HuH-7 (cell line): ENCODE measurements around the gene SEC24A.
A peak's percentile ranks its signal among the peaks of the same experiment; 100 is the strongest.
"Not testable (repeated sequence)": the region's sequence is repeated elsewhere in the genome, so short reads cannot be mapped to it uniquely, and the experiment has no call there.

ENCODE experiments used
- DNase-seq: peaks from one replicate; pipeline ENCODE4 v3.0.0; 2011; ENCODE audit warnings: low spot score

Gene SEC24A

GRCh38 chr5:134650660-134651059, 2.1 kb downstream of the SEC24A start:
- DNase-seq: not testable (repeated sequence)

DNA sequence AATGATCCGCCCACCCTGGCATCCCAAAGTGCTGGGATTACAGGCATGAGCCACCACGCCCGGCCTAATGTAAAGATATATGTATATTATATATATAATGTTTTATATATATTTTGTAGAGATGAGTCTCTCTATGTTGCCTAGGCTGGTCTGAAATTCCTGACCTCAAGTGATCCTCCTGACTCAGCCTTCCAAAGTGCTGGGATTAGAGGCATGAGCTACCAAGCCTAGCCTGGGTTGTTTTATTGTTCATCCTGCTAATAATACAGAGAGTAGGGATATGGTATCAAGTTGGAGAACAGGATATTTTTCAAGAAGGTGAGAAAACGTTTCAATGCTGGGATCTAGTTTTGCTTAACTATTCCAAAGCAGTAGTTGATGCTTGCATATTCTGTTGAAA, 2.9 kb downstream of the SEC24A start:
- DNase-seq: no peak

DNA sequence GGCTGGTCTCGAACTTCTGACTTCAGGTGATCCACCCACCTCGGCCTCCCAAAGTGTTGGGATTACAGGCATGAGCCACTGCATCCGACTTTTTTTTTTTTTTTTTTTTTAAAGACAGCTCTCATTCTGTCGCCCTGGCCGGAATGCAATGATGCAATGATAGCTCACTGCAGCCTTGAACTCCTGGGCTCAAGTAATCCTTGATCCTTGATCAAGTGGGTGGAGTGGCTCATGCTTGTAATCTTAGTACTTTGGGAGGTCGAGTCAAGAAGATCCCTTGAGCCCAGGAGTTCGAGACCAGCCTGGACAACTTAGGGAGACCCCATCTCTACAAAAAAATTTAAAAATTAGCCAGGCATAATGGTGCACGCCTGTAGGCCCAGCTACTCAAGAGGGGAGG, 8.1 kb downstream of the SEC24A start:
- no peak for DNase-seq

- no peak for DNase-seq
Measured at GRCh38 chr5:134659456-134659855, 10.9 kb downstream of the SEC24A start.

DNA sequence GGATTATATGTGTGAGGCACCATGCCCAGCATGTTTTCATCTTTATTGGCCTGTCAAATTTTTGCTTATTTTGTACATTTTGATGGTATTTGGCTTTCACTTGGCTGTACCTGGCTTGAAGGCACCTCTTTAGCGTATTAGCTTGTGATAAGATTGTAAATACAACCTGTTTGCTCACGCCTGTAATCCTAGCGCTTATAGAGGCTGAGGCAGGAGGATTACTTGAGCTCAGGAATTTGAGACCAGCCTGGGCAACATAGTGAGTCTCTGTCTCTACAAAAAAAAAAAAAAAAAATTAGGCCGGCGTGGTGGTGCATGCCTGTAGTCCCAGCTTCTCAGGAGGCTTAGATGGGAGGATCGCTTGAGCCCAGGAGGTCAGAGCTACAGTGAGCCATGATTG, 11.3 kb downstream of the SEC24A start:
- DNase-seq: no peak

DNA sequence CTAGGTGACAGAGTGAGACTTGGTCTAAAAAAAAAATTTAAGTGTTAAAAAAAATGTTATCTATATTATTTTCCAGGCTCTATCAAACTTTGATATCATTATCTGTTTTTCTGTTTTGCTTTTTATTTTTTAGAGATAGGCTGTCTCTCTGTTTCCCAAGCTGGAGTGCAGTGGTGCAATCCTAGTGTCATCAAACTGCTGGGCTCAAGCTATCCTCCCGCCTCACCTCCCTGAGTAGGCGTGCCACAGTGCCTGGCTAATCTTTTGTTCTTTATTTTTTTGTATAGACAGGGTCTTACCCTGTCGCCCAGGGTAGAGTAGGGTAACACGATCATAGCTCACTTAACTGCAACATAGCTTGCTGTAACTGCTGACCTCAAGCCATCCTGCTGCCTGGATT, 14.4 kb downstream of the SEC24A start:
- DNase-seq: no peak

DNA sequence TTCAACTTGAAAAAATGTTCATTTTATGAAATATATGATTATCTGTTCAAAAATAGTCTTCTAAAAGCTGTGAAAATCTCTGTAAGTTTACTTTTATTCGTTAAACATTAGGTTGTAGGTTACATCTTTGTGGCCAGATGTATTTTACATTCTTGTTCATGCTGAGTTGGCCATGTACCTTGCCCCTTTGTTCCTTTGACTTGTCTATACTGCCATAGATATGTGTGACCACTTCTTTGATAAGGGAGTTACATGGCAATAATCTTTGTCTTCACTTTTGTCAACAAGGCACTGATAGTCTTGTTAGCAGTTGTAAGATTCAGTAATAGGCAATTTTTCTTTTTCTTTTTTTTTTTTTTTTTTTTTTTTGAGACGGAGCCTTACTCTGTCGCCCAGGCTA, 15.9 kb downstream of the SEC24A start:
- DNase-seq: no peak

GRCh38 chr5:134673546-134673945, 25.0 kb downstream of the SEC24A start:
- DNase-seq: not testable (repeated sequence)

DNA sequence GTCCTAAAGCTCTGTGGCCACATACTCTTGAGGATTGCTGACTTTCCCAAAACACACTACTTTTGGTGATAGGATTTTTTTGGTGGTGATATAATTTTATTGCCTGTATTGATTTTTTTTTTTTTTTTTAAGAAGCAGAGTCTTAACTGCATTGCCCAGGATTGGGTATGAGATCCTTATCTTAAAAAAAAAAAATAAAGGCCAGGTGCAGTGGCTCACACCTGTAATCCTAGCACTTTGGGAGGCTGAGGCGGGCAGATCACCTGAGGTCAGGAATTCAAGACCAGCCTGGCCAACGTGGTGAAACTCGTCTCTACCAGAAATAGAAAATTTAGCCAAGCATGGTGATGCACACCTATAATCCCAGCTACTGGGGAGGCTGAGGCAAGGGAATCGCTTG, 28.8 kb downstream of the SEC24A start:
- not testable (repeated sequence) for DNase-seq

GRCh38 chr5:134690144-134690543, 41.6 kb downstream of the SEC24A start:
- not testable (repeated sequence) for DNase-seq

DNA sequence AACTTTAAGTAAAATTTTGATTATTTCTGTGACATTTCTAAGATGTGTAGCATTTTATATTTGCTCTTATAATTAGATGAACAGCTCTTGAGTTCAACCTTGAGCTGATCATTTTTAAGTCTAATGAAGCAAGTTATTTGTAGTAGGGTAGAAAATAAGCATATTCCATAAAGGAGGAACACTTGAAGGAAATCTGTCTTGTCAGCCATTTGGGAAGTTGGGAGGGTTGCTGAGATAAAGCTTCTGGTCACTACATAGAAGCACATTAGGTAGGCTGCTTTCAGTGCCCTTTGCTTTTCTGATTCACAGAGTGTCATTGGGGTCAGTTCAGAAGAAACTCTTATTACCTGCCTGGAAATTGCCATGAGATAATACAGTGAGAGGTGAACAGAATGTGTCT, 44.1 kb downstream of the SEC24A start:
- no peak for DNase-seq

DNA sequence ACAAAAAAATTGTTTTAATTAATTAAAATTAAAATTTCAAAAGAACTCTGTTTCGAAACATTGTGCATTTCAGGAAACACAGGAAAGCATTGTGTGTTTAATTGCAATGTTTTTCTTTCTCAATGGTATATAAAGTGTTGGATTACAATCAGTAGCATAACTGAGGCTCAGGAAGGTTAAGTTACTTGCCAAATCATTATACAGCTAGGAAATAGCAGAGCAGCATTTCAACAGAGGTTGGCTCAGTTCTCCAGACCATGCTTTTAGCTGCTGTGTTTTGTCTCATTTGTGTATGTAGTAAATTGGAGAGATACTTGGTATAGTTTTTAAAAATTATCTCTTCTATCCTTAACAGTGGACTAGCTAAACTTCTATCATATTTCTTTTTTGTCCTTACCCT, 59.7 kb downstream of the SEC24A start:
- DNase-seq: no peak

- DNase-seq: no peak
Measured at GRCh38 chr5:134714120-134714519, 65.5 kb downstream of the SEC24A start.

- no peak for DNase-seq
Measured at GRCh38 chr5:134714541-134714940, 66.0 kb downstream of the SEC24A start.

GRCh38 chr5:134715466-134715865, 66.9 kb downstream of the SEC24A start:
- DNase-seq: not testable (repeated sequence)

GRCh38 chr5:134724872-134725271, 76.3 kb downstream of the SEC24A start:
- no peak for DNase-seq

- DNase-seq: no peak
Measured at GRCh38 chr5:134732819-134733218, 84.2 kb downstream of the SEC24A start.

GRCh38 chr5:134735243-134735642, 86.7 kb downstream of the SEC24A start:
- no peak for DNase-seq

DNA sequence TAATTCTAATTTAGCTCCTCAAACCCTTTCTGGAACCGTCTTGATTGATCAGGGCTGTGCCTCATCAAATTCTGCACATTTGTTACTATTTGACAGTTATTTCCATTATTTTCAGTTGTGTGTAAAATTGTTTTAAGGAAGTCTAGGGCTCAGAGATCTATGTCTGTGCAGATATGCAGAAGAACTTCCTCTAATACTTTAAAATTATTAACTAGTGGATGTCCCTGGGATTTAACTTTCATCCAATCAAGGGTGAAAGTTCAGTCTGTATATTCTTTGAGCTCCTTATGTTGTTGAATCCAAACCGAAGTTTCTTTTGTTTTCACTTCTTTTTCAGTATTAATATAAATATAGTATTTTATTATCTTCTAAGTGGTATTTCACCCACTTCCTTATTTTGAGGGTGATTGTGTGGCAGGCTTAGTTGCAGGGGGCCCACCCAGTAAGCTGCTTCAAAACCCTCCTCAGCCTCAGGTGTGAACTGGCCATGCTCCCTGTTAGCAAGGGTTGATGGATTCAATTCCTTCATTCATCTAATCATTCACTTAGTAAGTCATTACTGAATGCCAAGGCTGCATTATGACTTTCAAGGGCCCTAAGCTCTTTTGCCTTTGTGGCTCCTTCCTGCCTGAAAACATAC, 87.7 kb downstream of the SEC24A start:
- DNase-seq: no peak

- DNase-seq: peak; percentile 77
Measured at GRCh38 chr5:134738133-134738962, 89.8 kb downstream of the SEC24A start, which contains the start of gene CAMLG. Gene CAMLG (plus strand): TSS chr5:134738548. CDS start chr5:134738621, 73 bp downstream.

GRCh38 chr5:134738963-134739661, 90.5 kb downstream of the SEC24A start:
- peak; percentile 63 for DNase-seq

DNA sequence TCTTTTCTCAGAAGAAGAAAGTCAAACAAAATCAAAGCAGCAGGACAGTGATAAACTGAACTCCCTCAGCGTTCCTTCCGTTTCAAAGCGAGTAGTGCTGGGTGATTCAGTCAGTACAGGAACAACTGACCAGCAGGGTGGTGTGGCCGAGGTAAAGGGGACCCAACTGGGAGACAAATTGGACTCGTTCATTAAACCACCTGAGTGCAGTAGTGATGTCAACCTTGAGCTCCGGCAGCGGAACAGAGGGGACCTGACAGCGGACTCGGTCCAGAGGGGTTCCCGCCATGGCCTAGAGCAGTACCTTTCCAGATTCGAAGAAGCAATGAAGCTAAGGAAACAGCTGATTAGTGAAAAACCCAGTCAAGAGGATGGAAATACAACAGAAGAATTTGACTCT, 92.5 kb downstream of the SEC24A start:
- DNase-seq: no peak

- no peak for DNase-seq
Measured at GRCh38 chr5:134742134-134742533, 93.5 kb downstream of the SEC24A start.
